Vagina (tissue), 2 donors: ENCODE data around the gene REX1BD. TPM values are rescaled to one million over a fixed set of nuclear protein-coding genes. Genes with fewer than 3 reads are reported as not detected.

Experiments used
- DNase-seq, 2 donors: peaks; one replicate each; pipeline ENCODE4 v3.0.0-alpha.2; 2017; ENCODE audit errors: extremely low spot score in 2 of 2
- H3K27ac ChIP-seq: fragments of 200-600 bp; sonication (generic); one replicate; pipeline ENCODE4 v1.5.1; 2019
- H3K27me3 ChIP-seq: fragments of 200-600 bp; sonication (generic); one replicate; pipeline ENCODE4 v1.5.1; 2019
- H3K36me3 ChIP-seq, 2 donors: fragments of 200-600 bp; sonication (generic); one replicate each; pipeline ENCODE4 v1.5.1; 2017 to 2019
- H3K4me1 ChIP-seq: fragments of 200-600 bp; sonication (generic); one replicate; pipeline ENCODE4 v1.5.1; 2019
- H3K4me3 ChIP-seq, 2 donors: fragments of 200-600 bp; sonication (generic); 1 replicate in 1 of 2; 2 replicates in 1 of 2; pipeline ENCODE4 v1.5.1; 2016 to 2019
- H3K9me3 ChIP-seq: fragments of 200-600 bp; sonication (generic); one replicate; pipeline ENCODE4 v1.5.1; 2019
- POLR2A ChIP-seq, 2 donors: fragments of 450-650 bp; IDR thresholded peaks; one replicate each; pipeline ENCODE4 v1.6.1; 2017; ENCODE audit warnings: antibody characterized with exemption in 2 of 2, mild to moderate bottlenecking in 2 of 2, moderate library complexity in 2 of 2
- POLR2AphosphoS5 ChIP-seq, 2 donors: sonication (generic); formaldehyde crosslinking; IDR thresholded peaks; one replicate each; pipeline ENCODE4 v1.9.0; 2017; ENCODE audit warnings: antibody characterized with exemption in 2 of 2, mild to moderate bottlenecking in 2 of 2, low read depth in 1 of 2; ENCODE audit not compliant: insufficient read depth in 1 of 2
- intact Hi-C: fragments of 100-400 bp; cut with DNase I; formaldehyde crosslinking; loops from one replicate; pipeline ENCODE4 v1.15.1; 2023
- total RNA-seq: library from RNA; depleted of rRNA; stranded (reverse); fragments of >200 nt; gene quantifications from one replicate; pipeline ENCODE4 v1.2.3, GENCODE V29; 2016
- TF ChIP-seq, protein P1 (sequence below), 3 experiments: fragments of 450-650 bp in 2 of 3; fragments of 200-600 bp in 1 of 3; sonication (generic) in 1 of 3; IDR thresholded peaks; one replicate each; pipeline ENCODE4 v1.5.1; 2017 to 2019; ENCODE audit warnings: antibody characterized with exemption in 3 of 3, mild to moderate bottlenecking in 2 of 3, moderate library complexity in 2 of 3

Gene REX1BD
- total RNA-seq, 1 donor from 2014 or later = 124 TPM

DNA sequence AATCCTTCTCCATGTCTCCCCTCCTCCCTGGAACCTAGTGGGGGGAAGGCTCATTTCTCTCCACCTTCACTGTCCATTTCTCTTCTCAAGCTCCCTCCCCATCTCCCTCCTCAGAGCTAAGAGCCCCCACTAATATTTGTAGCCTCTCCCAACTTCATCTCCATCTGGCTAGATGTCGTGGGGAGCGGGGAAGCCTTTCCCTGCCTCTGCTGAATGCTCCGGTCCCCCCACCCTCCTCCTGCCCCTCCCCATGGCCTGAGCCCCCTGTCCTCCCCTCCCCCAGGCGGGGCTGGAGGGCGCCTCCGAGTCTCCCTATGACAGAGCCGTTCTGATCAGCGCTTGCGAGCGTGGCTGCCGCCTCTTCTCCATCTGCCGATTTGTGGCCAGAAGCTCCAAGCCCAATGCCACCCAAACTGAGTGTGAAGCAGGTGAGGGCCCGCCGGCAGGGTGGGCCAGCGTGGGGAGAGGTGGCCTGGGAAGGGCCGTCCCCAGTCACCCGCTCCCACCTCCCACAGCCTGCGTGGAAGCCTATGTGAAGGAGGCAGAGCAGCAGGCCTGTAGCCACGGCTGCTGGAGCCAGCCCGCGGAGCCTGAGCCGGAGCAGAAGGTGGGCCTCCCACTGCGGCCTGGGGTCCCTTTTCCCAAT lies 25.1 kb downstream of the REX1BD start:
- Histone ChIP-seq H3K4me3 (no peak overlapping the region), H3K27ac (no peak overlapping the region), H3K4me1 (peaks cover 30% of the 10 kb centered on the region), H3K9me3 (no peaks in the 10 kb centered on the region), H3K27me3 (peaks cover 15% of the 10 kb centered on the region), H3K36me3 (no peaks in the 10 kb centered on the region)
- intact Hi-C loops = no loop called here
- DNase-seq = no peak
- TF ChIP-seq POLR2A (IDR thresholded peaks at IDR 0.05) (no peak), POLR2AphosphoS5 (IDR thresholded peaks at IDR 0.05; ENCODE audit: insufficient read depth in 1 of 2, low read depth in 1 of 2) (no peak)
- TF ChIP-seq, protein P1, sequence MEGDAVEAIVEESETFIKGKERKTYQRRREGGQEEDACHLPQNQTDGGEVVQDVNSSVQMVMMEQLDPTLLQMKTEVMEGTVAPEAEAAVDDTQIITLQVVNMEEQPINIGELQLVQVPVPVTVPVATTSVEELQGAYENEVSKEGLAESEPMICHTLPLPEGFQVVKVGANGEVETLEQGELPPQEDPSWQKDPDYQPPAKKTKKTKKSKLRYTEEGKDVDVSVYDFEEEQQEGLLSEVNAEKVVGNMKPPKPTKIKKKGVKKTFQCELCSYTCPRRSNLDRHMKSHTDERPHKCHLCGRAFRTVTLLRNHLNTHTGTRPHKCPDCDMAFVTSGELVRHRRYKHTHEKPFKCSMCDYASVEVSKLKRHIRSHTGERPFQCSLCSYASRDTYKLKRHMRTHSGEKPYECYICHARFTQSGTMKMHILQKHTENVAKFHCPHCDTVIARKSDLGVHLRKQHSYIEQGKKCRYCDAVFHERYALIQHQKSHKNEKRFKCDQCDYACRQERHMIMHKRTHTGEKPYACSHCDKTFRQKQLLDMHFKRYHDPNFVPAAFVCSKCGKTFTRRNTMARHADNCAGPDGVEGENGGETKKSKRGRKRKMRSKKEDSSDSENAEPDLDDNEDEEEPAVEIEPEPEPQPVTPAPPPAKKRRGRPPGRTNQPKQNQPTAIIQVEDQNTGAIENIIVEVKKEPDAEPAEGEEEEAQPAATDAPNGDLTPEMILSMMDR (IDR thresholded peaks at IDR 0.05) = no peak

DNA sequence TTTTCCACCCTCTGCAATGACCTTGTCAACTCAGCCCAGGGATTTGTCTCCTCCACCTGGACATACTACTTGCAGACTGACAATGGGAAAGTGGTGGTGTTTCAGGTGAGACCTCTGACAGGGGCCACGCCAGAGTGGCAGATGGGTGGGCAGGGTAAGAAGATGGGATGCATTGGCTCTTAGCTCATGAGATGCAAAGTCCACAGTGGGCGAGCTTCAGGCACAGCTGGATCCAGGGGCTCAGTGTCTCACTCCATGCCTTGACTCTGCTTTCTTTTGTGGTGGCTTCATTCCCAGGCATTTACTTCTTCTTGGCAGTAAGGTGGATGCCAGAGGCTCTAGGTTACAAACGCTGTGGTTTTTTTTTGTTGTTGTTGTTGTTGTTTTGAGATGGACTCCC lies 27.4 kb downstream of the REX1BD start:
- H3K27ac ChIP-seq = no peak overlapping the region
- H3K4me3 ChIP-seq = no peak overlapping the region
- H3K9me3 ChIP-seq = no peaks in the 10 kb centered on the region
- intact Hi-C loops = no loop called here
- DNase-seq = no peak
- TF ChIP-seq POLR2A (IDR thresholded peaks at IDR 0.05) (no peak), POLR2AphosphoS5 (IDR thresholded peaks at IDR 0.05; ENCODE audit: insufficient read depth in 1 of 2, low read depth in 1 of 2) (no peak)
- TF ChIP-seq, protein P1 (IDR thresholded peaks at IDR 0.05) = no peak
- peaks cover 23% of the 10 kb centered on the region for H3K4me1 ChIP-seq
- H3K36me3 ChIP-seq = no peaks in the 10 kb centered on the region
- peaks cover 8% of the 10 kb centered on the region for H3K27me3 ChIP-seq

DNA sequence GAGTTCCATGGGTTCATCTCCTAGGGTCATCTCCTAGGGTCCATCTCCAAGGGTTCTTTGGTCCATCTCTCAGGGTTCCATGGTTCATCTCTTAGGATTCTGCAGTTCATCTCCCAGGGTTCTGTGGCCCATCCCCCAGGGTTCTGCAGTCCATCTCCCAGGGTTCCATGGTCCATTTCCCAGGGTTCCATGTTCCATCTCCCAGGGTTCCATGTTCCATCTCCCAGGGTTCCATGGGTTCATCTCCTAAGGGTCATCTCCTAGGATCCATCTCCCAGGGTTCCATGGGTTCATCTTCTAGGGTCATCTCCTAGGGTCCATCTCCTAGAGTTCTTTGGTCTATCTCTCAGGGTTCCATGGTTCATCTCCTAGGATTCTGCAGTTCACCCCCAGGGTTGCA lies 29.0 kb downstream of the REX1BD start:
- intact Hi-C loops = no loop called here
- Histone ChIP-seq H3K27me3 (no peaks in the 10 kb centered on the region), H3K4me1 (peaks cover 8% of the 10 kb centered on the region), H3K27ac (no peak overlapping the region), H3K9me3 (no peaks in the 10 kb centered on the region), H3K36me3 (no peaks in the 10 kb centered on the region), H3K4me3 (no peak overlapping the region)
- DNase-seq = no peak
- TF ChIP-seq, protein P1 (IDR thresholded peaks at IDR 0.05) = no peak
- TF ChIP-seq POLR2AphosphoS5 (IDR thresholded peaks at IDR 0.05; ENCODE audit: insufficient read depth in 1 of 2, low read depth in 1 of 2) (no peak), POLR2A (IDR thresholded peaks at IDR 0.05) (no peak)

DNA sequence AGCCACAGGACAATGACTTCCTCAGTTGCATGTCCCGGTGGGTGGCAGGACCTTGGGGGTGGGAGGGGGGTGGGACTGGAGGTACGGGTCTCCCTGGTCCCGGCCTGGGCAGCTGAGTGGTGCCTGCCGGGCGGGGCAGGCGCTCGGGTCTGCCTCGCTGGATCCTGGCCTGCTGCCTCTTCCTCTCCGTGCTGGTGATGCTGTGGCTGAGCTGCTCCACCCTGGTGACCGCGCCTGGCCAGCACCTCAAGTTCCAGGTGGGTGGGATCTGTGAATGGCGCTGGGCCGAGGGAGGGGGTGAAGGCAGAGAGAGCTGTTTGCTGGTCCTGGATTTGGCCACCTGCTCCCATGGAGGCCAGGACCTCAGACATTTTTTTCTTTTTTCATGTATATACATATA lies 29.6 kb downstream of the REX1BD start:
- no peaks in the 10 kb centered on the region for H3K27me3 ChIP-seq
- intact Hi-C loops = no loop called here
- no peak overlapping the region for H3K27ac ChIP-seq

DNA sequence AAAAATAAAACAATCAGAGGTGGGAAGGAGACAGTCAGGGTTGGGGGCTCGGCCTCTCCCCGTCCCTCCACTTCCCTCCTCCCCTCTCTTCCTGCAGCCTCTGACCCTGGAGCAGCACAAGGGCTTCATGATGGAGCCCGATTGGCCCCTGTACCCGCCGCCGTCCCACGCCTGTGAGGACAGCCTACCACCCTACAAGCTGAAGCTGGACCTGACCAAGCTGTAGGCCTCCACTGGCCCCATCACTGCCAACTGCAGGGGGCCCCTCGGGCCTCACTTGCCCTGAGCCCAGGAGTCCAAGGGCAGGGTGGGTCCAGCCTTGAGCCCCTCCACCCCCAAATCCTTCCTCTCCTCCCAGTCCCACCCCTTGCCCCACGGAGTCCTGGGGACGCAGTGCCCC lies 31.7 kb downstream of the REX1BD start:
- Histone ChIP-seq H3K27me3 (no peaks in the 10 kb centered on the region), H3K4me1 (no peaks in the 10 kb centered on the region), H3K36me3 (no peaks in the 10 kb centered on the region), H3K4me3 (no peak overlapping the region), H3K9me3 (no peaks in the 10 kb centered on the region), H3K27ac (no peak overlapping the region)
- TF ChIP-seq, protein P1 (IDR thresholded peaks at IDR 0.05) = no peak
- no peak for TF ChIP-seq POLR2A (IDR thresholded peaks at IDR 0.05)
- no peak for TF ChIP-seq POLR2AphosphoS5 (IDR thresholded peaks at IDR 0.05; ENCODE audit: insufficient read depth in 1 of 2, low read depth in 1 of 2)
- no peak for DNase-seq
- intact Hi-C loops = no loop called here

More for the DNA sequence above, 29.6 kb downstream of the REX1BD start:
- Histone ChIP-seq H3K36me3 (no peaks in the 10 kb centered on the region), H3K4me3 (no peak overlapping the region), H3K4me1 (peaks cover 1% of the 10 kb centered on the region), H3K9me3 (no peaks in the 10 kb centered on the region)
- no peak for TF ChIP-seq POLR2A (IDR thresholded peaks at IDR 0.05)
- TF ChIP-seq, protein P1 (IDR thresholded peaks at IDR 0.05) = no peak
- TF ChIP-seq POLR2AphosphoS5 (IDR thresholded peaks at IDR 0.05; ENCODE audit: insufficient read depth in 1 of 2, low read depth in 1 of 2) = no peak
- DNase-seq = no peak
